ENCODE measurements around the gene COPS6.
A peak's percentile ranks its signal among the peaks of the same experiment; 100 is the strongest.

The COPS6 gene

DNA sequence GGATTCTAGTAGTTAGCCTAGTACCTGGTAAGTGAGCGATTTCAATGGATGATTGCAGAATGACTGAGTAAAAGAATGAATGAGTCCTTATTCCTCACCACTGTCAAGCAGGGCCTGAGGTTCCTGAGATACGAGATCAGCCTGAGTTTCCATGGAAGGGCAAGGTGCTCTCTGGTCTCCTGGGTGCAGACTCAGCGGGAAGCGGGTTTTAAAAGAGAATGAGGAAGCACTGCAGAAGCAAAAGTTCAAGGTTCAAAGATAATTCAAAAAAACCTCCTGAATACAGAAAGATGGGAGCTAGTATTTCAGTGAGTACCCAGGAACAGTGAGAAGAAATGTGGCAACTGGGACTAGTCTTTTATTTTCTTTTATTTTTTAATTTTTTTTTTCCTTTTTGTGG lies 11.6 kb upstream of the COPS6 start:
- no peak overlapping the region for H3K4me3 ChIP-seq (ENCODE audit: low read depth, low read length)
- no peak for DNase-seq (ENCODE audit: low read depth)

DNA sequence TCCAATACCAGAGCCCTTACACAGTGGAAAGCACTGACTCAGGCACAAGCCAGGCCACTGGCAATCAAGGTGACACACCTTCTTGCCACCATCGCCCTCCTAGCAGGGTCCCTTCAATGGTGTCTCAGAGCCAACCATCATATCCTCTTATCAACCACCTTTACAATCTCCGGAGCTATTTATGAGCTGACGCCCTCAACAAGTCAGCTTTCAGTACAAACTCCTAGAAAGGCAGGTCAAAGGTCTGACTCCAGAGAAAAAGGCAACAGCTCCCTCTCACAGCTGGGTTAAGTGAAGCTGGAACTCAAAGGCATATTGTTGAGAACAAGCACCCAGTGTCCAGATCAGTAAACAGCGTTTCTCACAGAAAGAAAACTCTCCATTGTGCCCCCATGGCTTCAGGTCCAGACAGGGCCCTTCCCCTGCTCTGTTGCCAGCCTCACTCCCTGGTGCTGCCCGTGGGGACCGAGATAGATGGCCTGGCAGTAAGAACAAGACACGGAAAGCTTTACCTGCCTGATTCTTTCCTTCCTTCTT lies 9.7 kb upstream of the COPS6 start:
- DNase-seq (ENCODE audit: low read depth), result no peak
- H3K4me3 ChIP-seq (ENCODE audit: low read depth, low read length), result no peak overlapping the region

DNA sequence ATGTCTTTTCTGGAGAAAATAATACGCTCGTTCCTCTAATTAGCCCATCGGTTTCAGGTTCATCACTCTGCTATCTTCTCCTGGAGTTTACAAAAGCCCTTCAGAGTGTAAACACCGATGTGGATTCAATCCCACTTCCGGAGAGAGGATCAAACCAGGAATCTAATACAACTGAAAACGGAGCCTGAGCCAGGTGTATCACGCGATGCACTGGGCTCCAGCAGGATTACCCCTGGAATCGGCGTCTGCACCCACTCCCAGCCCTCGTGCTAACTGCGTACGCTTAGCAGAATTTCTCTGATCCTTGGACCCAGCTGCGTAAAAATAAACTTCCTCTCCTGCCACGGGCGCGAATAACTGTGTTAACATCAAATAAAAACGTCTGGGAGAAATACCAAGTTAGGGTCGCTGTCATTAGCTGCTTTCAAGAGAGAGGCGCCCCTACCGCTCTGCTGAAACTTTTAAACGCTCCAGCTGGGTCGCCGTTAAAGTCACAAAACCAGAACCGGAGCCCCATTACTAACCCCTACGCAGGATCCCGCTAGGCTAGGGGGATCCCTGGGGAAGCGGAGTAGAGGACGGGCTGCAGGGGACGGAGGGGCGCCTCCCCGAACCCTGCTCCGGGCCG lies 7.7 kb upstream of the COPS6 start:
- peak overlapping the region; percentile 95 for H3K4me3 ChIP-seq (ENCODE audit: low read depth, low read length)
- no peak for DNase-seq (ENCODE audit: low read depth)

DNA sequence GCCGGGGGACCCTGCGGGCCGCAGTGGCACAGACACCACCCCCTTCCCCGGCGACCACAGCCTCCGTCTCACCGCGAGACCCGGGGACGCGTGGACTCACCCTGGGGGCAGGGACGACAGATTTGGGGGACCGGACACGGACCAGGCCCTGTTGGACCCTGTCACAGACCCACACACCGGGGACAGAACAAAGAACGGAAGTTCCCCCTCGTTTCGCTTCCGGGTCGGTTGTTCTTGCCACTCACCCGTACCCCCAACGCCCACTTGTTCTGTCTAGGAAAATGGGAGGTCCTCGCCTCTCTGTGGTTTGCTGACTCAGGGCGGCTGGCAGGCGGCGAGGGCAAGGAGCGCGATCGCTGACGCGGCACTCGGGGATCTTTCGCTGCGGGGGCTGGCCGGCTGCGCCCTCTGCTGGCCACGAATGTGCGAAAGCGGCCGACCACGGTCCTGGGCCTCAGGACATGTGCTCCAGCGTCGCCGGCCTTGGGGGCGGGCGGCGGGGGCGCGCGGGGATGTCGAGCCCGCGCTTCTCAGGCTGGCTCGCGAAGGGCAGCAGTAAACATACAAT lies 7.2 kb upstream of the COPS6 start, which contains the start of gene ZNF3:
Gene ZNF3 (minus strand): TSS at position 189 of the 568 bp plus-strand sequence. CDS start 4,366 bp downstream, outside the sequence.
- DNase-seq (ENCODE audit: low read depth), result peak; percentile 97
- H3K4me3 ChIP-seq (ENCODE audit: low read depth, low read length), result peak within 1 kb of the TSS; percentile 95

DNA sequence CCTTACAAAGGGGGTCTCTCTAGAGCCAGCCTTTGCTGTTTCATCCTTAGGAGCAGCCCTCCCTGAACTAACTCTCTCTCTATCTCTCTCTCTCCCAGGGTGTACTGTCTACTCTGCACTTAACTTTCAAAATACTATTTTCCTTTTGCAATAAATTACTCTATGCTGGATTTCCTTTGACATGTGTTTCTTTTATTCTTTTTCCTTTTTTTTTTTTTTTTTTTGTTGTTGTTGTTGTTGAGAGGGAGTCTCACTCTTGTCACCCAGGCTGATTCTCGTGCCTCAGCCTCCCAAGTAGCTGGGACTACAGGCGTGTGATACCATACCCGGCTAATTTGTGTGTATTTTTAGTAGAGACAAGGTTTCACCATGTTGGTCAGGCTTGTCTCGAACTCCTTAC lies 5.8 kb upstream of the COPS6 start:
- H3K4me3 ChIP-seq (ENCODE audit: low read depth, low read length), result no peak overlapping the region
- no peak for DNase-seq (ENCODE audit: low read depth)

DNA sequence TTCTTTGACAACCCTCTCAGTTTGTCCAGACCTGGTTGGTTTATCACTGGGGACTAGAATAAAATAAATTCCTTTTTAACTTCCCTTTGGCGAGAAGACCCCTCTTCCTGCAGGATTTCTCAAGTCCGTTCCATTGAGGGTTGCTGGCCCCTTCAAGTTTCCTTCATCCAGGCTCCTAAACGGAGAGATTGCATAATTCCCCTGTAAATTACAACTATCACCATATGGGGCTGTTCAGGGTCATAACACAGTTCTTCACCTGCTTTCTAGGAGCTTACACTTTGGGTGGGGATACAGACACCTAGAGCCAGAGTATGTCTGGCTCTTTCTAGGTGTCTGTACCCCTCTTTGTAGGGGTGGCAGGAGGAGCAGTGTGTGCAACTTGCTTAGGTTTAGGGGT lies 3.3 kb upstream of the COPS6 start:
- H3K4me3 ChIP-seq (ENCODE audit: low read depth, low read length), result no peak overlapping the region
- DNase-seq (ENCODE audit: low read depth), result no peak

DNA sequence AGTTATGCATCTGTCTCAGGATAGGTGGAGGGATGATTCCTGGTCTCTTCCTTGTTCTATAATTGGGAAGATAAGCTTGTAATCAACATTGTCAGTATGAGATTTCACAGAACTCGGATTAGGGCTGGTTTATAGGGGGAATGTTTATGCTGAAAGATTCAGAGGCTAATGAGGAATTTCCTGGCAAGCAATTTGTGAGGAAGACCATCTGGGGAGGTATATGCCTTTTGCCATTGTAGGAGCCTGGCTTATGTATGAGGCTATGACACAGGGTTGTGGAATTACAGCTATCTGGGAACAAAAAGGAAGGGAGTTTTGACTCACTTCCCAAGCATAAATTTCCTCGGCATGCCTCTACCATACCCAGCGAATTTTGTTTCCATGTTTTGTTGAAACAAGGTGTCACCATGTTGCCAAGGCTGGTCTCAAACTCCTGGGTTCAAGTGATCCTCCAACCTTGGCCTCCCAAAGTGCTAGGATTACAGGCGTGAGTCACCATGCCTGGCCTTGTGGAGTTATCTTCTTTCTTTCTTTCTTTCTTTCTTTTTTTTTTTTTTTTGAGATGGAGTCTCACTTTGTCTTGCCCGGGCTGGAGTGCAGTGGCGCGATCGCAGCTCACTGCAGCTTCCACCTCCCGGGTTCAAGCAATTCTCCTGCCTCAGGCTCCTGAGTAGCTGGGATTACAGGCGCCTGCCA lies 1.6 kb upstream of the COPS6 start:
- peak; percentile 84 for DNase-seq (ENCODE audit: low read depth)
- H3K4me3 ChIP-seq (ENCODE audit: low read depth, low read length), result no peak overlapping the region

DNA sequence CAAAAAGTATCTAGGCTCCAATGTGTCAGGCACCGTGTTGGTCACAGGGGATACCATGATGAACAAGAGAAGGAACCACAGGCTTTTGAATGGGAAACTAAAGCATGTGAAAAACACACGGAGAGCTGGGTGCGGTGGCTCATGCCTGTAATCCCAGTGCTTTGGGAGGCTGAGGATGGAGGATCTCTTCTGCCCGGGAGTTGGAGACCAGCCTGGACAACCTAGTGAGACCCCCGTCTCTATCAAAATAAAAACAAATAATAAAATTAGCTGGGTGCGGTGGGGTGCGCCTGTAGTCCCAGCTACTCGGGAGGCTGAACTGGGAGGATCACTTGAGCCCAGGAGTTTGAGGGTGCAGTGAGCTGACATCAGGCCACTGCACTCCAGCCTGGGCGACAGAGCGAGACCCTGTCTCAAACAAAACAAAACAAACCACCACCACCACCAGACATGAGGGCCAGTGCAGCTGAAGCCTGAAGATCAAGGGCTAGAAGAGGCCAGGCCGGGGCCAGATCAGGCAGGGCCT lies 611 bp upstream of the COPS6 start:
- DNase-seq (ENCODE audit: low read depth), result no peak
- H3K4me3 ChIP-seq (ENCODE audit: low read depth, low read length), result peak overlapping the region; percentile 76

DNA sequence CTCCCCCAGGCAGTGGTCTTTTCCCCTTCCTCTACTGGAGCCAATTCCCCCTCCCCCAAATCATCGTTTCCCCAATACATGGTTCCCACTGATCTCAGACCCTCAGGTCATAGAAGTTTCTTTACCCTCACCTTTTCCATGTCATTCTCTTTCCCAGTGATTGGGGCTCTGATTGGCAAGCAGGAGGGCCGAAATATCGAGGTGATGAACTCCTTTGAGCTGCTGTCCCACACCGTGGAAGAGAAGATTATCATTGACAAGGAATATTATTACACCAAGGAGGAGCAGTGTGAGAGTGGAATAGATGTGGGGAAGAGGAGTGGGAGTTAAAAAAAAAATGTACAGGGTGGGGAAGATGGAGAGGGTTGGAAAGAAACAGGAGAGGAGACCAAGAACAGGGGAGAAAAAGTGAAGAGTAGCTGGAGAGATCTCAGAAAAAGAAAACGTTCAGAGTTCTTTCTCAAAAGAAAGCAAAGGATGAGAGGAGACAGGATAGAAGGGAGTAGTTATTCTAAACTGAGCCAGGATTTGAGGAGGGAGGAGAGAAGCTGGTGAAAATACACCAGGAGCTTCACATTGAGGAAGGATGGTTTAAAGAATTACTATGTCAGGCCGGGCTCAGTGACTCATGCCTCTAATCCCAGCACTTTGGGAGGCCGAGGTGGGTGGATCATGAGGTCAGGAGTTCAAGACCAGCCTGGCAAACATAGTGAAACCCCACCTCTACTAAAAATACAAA lies 858 bp downstream of the COPS6 start:
- peak overlapping the region; percentile 76 for H3K4me3 ChIP-seq (ENCODE audit: low read depth, low read length)
- no peak for DNase-seq (ENCODE audit: low read depth)

DNA sequence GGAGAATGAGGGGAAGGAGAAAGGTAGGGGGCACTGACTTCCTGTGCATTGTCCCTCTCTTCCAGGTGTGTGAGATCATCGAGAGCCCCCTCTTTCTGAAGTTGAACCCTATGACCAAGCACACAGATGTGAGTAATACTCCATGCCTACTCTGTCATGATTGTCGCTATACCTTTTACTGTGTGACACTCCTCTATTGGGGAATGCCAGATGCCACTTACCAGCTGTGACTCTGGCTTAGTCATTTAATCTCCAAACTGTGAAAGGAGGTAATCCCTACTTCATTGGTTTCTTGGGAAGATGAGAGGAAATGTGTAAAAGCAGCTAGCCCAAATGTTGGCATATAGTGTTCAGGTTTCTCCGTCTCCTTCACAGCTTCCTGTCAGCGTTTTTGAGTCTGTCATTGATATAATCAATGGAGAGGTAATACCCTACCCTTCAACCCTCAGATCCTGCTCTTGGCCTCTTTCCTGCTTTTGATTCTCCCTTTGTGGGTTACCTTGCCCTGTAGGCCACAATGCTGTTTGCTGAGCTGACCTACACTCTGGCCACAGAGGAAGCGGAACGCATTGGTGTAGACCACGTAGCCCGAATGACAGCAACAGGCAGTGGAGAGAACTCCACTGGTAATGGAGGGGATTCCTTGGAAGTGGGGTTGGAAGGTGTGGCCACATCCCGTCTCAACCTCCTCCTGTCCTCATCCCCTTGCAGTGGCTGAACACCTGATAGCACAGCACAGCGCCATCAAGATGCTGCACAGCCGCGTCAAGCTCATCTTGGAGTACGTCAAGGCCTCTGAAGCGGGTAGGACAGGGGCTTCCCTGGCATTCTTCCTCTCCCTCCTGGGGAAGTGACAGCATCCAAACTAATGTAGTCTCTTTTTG lies 2.0 kb downstream of the COPS6 start:
- no peak overlapping the region for H3K4me3 ChIP-seq (ENCODE audit: low read depth, low read length)
- no peak for DNase-seq (ENCODE audit: low read depth)

DNA sequence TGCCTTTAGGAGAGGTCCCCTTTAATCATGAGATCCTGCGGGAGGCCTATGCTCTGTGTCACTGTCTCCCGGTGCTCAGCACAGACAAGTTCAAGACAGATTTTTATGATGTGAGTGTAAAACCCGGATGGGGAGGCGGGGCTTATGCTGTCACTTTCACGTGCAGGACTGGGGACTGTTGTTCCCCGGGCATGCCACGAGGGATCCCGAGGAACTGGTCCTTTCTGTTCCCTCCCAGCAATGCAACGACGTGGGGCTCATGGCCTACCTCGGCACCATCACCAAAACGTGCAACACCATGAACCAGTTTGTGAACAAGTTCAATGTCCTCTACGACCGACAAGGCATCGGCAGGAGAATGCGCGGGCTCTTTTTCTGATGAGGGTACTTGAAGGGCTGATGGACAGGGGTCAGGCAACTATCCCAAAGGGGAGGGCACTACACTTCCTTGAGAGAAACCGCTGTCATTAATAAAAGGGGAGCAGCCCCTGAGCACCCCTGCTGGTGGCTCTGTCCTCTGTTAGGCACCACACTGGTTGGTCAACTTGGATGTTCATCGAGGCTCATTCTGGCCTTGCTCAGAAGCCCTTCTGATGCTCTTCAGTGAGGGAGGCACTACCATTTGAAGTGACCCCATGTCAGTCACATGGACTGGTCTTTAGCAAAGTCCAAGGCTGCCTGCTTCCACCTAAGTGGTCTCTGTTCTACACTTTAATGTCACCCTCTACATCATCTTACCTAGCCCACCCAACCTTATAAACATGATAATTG lies 2.8 kb downstream of the COPS6 start:
- no peak overlapping the region for H3K4me3 ChIP-seq (ENCODE audit: low read depth, low read length)
- DNase-seq (ENCODE audit: low read depth), result no peak

DNA sequence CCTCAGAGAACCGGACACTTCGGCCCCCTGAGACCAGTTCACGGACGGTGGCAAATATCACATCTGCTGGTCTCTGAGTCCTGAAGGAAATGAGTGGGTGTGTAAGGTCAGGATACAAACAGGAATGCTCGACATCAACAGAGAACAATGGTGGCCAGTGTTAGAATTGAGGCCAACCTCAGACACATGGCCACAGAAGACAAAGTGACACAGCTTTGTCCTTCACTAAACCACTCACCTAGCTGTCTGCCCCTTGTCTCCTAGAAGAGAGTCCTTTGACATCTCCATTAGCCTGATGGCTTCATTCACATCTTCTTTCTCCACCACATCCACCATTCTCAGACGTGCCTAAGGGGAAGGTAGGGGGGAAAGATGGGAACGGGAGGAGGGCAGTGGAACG lies 4.3 kb downstream of the COPS6 start:
- no peak overlapping the region for H3K4me3 ChIP-seq (ENCODE audit: low read depth, low read length)
- DNase-seq (ENCODE audit: low read depth), result no peak

DNA sequence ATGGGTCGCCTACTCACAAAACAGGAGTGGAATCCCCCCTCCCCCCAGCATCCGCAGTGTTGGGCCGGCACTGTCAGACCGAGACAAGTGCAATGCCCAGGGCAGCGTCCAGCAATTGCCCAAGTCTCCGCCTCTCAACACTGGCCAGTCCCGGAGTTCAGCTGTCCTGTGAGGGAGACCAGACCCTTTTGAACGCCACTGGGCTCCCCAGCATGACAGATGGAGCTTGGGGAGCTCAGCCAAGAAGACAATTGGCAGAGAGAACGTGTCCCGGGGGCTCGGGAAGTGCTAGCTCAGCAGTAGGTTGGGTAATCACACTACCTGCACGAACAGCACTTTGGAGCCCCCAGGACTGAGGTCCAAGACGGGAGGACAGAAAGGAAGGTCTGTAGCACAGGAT lies 4.7 kb downstream of the COPS6 start:
- DNase-seq (ENCODE audit: low read depth), result no peak
- H3K4me3 ChIP-seq (ENCODE audit: low read depth, low read length), result no peak overlapping the region

DNA sequence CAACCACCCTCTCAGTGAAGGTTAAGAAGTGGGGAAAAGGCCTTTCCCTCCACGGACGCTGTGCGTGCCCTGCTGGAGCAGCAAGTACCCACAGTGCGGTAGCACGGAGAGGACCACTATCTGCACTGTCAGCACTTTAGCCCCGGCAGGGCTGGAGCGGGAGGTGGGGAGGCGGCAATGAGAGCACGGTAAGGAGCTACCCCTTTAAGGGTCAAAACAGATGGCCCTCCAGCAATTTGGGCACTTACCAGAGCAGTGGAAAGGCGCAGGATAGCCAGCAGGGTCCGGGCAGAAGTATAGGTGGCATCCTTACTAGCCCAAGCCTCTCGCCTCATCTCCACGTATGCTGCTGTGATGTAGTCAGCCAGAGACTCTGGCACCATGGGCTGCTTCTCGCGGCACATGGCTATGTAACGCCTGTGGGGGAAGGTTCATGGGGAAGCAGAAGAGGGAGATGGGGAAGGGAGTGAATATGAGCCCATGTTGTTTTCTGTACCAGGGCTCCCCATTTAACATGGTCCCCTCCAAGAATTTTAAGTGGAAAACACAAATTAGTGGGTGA lies 5.2 kb downstream of the COPS6 start:
- DNase-seq (ENCODE audit: low read depth), result no peak
- no peak overlapping the region for H3K4me3 ChIP-seq (ENCODE audit: low read depth, low read length)

DNA sequence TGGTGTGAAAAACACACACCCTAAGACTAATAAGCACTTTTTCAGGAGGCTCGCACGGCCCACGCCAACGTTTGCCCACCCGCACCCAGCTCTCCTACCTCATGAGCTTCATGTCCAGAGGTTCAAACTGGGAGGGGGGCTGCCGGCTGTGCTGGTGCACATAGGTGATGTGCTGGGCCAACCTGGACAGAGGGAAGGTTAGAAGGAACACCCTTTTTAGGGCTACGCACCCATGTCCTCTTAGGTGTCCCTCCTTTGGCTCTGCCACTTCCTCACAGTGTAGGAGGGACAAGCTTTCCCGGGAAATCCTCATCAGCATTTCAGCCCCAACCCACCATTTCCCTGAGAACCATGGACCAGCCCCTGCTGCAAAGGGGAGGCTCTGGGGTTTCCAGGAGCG lies 6.5 kb downstream of the COPS6 start:
- no peak for DNase-seq (ENCODE audit: low read depth)
- no peak overlapping the region for H3K4me3 ChIP-seq (ENCODE audit: low read depth, low read length)

DNA sequence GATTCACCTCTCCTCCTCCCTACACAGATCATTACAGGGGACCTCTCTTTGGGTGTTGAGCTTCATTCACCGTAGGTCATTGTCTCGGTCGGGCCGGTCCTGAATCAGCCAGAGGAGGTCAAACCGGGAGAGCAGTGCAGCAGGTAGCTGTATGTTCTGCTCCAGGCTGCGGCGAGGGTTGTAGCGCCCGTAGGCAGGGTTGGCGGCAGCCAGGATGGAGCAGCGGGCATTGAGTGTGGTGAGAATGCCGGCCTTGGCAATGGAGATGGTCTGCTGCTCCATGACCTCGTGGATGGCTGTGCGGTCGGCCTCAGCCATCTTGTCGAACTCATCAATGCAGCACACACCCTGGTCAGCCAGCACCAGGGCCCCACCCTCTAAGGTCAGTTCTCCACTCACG lies 6.9 kb downstream of the COPS6 start:
- DNase-seq (ENCODE audit: low read depth), result no peak
- H3K4me3 ChIP-seq (ENCODE audit: low read depth, low read length), result no peak overlapping the region

DNA sequence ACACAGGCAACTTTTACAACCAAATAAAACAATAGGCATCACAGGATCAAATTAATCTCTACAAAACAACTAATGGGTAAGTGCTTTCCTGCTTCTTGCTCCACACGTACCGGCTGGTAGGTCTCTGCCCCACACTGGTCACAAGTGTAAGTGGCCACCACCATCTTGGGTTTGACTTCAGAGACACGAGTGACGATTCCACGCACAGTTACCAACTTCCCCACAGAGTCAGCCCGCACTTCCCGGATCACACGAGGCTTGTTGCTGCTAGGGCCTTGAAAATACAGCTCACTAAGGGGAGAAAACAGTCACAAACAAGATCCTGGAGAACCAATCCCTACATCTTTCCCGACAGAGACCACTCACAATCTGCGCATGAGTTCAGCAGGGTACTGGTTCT lies 10.1 kb downstream of the COPS6 start:
- no peak for DNase-seq (ENCODE audit: low read depth)
- no peak overlapping the region for H3K4me3 ChIP-seq (ENCODE audit: low read depth, low read length)

DNA sequence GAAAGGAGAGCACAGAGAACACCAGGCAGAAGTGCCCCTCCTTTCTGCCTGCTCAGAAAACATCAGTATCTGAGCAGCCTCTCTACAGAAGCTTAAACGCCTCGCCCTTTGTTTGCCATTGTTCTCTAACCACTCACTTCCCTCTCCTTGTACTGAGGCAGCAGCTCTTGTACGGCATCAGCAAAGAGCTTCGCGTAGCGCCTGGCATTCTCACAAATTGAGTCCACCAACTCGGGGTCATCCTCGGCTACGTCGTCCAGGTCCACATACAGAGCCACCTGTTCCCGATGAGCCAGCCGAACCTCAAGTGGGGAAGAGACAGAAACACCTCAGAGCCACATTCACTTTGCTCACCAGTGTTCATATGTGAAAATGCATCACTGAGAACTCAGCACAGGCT lies 10.7 kb downstream of the COPS6 start:
- peak overlapping the region; percentile 86 for H3K4me3 ChIP-seq (ENCODE audit: low read depth, low read length)
- DNase-seq (ENCODE audit: low read depth), result no peak
